GM10266 (cell line): ENCODE measurements around the gene RALGAPA2.

Source experiments
- DNase-seq: peaks from one replicate; pipeline ENCODE4 v3.0.0; 2012; ENCODE audit errors: extremely low spot score
- TF ChIP-seq, protein P1 (sequence below): IDR thresholded peaks from 2 replicates; pipeline ENCODE4 v1.5.1; 2012; ENCODE audit warnings: mild to moderate bottlenecking, low read depth; ENCODE audit not compliant: control insufficient read depth, insufficient read depth; ENCODE audit errors: missing control alignments

Gene RALGAPA2

DNA sequence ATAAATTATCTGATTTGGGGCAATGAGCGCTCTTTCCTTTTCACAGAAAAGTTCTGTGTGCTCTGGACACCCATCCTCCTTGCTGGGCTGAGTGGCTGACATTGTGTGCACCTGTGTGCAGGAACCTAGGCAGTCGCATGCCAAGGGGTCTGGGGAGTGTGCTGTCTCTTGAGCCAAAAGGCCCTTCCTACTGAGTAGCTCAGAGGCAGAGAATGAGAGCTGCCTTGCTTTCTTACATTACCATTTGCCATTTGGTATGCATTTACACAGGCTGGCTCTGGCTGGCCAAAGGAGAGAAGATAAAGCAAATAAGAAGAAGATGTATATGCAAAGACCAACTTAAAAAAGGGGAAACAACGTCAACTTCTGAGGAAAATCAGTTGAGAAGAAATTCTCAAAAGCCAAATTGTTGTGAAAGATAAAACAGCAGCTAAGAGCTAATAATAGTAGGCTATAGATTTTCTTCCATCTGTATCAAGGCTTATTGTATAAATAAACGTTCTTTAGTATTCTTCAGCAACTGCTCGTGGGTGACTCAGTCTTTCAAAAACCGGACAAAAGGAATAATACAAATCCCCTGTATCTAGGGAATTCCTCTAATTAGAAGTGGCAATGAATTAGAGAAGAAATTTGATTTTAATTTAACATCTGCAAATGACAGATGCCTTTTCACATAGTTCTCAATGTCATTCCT lies 222.6 kb downstream of the RALGAPA2 start:
- TF ChIP-seq, protein P1, sequence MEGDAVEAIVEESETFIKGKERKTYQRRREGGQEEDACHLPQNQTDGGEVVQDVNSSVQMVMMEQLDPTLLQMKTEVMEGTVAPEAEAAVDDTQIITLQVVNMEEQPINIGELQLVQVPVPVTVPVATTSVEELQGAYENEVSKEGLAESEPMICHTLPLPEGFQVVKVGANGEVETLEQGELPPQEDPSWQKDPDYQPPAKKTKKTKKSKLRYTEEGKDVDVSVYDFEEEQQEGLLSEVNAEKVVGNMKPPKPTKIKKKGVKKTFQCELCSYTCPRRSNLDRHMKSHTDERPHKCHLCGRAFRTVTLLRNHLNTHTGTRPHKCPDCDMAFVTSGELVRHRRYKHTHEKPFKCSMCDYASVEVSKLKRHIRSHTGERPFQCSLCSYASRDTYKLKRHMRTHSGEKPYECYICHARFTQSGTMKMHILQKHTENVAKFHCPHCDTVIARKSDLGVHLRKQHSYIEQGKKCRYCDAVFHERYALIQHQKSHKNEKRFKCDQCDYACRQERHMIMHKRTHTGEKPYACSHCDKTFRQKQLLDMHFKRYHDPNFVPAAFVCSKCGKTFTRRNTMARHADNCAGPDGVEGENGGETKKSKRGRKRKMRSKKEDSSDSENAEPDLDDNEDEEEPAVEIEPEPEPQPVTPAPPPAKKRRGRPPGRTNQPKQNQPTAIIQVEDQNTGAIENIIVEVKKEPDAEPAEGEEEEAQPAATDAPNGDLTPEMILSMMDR = no peak
- DNase-seq = no peak

DNA sequence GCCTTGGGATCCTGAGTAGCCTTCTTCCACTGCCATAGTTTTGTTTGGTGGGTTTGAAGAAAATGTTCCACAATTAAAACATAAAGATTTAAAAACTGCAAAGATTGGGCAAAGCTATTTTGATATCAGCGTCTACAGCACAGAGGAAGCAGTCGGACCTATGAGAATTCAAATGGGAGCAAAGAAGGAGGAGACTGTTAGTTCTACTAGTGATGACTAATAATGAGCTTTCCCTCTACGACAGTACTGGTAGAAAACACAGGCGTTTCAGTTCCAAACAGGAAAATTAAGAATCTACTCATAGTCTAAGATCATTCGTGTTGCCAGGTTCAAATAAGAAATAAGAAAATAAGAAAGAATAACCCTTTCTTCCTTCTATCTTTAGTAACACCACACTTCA lies 223.4 kb downstream of the RALGAPA2 start:
- peak; percentile 38 for DNase-seq
- TF ChIP-seq, protein P1 = no peak

DNA sequence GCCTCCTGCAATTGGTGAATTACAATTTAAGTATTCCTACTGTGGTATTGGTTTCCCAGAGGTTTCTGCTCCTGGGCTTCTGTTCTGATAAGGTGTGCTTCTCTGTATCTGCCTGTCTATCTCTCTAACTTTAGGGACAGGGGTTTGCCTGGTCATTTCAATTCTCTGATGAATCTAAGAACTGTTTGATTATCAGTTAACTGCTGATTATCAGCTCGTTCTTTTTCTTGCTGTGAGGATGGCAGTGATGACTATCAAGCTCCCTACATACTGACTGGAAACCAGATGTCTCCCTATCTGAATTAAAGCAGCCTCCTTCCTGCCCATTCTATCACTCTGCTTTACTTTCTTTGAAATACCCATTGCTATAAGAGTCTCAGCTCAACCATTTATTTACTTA lies 224.1 kb downstream of the RALGAPA2 start:
- DNase-seq = no peak
- TF ChIP-seq, protein P1 = no peak

DNA sequence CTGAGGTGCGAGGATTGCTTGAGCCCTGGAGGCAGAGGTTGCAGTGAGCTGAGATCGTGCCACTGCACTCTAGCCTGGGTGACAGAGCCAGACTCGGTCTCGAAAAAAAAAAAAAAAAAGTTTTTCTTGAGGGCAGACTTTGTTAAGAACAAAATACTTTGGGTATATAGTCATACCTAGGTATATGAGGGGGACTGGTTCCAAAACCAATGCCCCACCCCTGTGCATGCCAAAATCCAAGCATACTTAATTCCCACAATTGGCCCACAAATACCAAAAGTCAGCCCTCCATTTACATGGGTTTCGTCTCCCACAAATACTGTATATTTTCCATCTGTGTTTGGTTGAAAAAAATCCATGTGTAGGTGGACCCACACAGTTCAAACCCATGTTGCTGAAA lies 224.6 kb downstream of the RALGAPA2 start:
- TF ChIP-seq, protein P1 = no peak
- DNase-seq = no peak

DNA sequence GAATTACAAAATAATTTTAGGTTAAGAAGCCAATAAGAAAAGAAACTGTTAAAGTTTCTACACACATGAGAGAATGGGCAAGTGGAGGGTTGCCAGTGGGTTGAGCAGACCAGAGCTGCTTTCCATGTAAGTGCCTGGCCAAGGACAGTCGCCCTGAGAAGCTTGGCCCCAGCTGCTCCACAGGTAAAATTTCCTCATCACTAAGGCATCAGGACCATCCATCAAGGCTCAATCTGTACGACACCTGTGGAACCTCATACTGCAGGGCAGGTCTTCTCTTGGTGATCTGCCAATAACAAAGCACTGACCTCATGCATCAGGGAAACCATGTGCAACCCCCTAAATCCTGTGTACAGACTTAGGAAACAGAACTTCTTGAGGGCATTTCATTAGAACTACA lies 229.1 kb downstream of the RALGAPA2 start:
- DNase-seq = no peak
- TF ChIP-seq, protein P1 = no peak

DNA sequence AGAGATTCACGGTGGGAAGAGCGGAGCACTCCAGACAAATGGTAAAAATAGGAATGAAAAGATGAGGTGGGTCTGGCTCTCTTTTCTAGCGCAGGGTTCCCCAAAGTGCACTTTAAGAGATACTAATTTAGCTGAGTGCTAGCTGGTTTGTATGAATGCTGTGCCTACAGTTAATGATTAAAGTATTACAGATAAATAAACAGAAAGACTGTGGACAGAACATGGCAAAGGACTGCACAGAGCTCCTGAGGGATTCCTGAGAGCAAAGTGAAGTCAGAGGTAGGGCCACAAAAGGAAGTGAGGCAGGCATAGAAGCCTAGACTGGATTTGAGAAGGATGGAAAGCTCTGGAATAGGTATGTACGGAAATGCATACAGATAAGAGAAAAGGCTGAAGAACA lies 230.0 kb downstream of the RALGAPA2 start:
- TF ChIP-seq, protein P1 = no peak
- no peak for DNase-seq

DNA sequence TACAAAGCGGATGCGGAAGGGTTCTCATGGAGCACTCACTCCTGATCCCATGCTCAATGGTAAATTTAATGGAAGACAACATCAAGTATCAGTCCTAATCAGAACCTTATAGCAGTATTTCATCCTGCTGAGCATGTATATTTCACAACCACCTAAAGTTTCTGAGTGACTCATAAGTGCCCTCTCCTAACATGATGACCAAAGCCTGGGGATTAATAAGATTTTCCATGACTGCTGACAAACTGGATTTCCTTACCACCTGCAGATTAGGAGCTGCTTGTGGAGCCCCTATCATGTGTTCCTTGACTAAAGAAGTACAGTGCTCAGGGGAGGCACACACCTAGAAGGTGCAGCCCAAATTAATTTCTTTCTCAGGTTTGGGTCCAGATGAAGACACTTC lies 231.8 kb downstream of the RALGAPA2 start:
- TF ChIP-seq, protein P1 = no peak
- DNase-seq = no peak
